Measurements from ENCODE around the gene PGK2.
"Not testable (repeated sequence)": the region's sequence is repeated elsewhere in the genome, so short reads cannot be mapped to it uniquely, and the experiment has no call there.

PGK2 gene

GRCh38 chr6:49787176-49787575 is at the start of gene PGK2:
PGK2 (minus strand) TSS chr6:49787285; CDS start chr6:49787187, 98 bp downstream.
- in situ Hi-C loops (cut with MboI; ENCODE audit: low sequenced_read_pairs), result no loop called here

GRCh38 chr6:49835140-49835539 is 48.1 kb upstream of the PGK2 start:
- in situ Hi-C loops (cut with MboI; ENCODE audit: low sequenced_read_pairs), result no loop called here

GRCh38 chr6:49833386-49833785 is 46.3 kb upstream of the PGK2 start:
- in situ Hi-C loops (cut with MboI; ENCODE audit: low sequenced_read_pairs), result no loop called here

- in situ Hi-C loops (cut with MboI; ENCODE audit: low sequenced_read_pairs), result no loop called here
These were observed 39.8 kb upstream of the PGK2 start for GRCh38 chr6:49826743-49827406.

- in situ Hi-C loops (cut with MboI; ENCODE audit: low sequenced_read_pairs), result no loop called here
These were observed 28.1 kb upstream of the PGK2 start for GRCh38 chr6:49815166-49815565.

GRCh38 chr6:49813248-49813647 is 26.2 kb upstream of the PGK2 start:
- in situ Hi-C loops (cut with MboI; ENCODE audit: low sequenced_read_pairs), result no loop called here

- in situ Hi-C loops (cut with MboI; ENCODE audit: low sequenced_read_pairs), result no loop called here
These were observed 19.1 kb upstream of the PGK2 start for GRCh38 chr6:49806145-49806544.

- in situ Hi-C loops (cut with MboI; ENCODE audit: low sequenced_read_pairs), result no loop called here
These were observed 18.2 kb upstream of the PGK2 start for GRCh38 chr6:49805246-49805645.

GRCh38 chr6:49801525-49801924 is 14.4 kb upstream of the PGK2 start:
- in situ Hi-C loops (cut with MboI; ENCODE audit: low sequenced_read_pairs), result no loop called here

- in situ Hi-C loops (cut with MboI; ENCODE audit: low sequenced_read_pairs), result no loop called here
These were observed 12.0 kb upstream of the PGK2 start for GRCh38 chr6:49799090-49799489.

- in situ Hi-C loops (cut with MboI; ENCODE audit: low sequenced_read_pairs), result not testable (repeated sequence)
These were observed 9.9 kb upstream of the PGK2 start for GRCh38 chr6:49796842-49797455.

GRCh38 chr6:49790341-49790740 is 3.3 kb upstream of the PGK2 start:
- in situ Hi-C loops (cut with MboI; ENCODE audit: low sequenced_read_pairs), result no loop called here

- in situ Hi-C loops (cut with MboI; ENCODE audit: low sequenced_read_pairs), result no loop called here
These were observed 2.8 kb downstream of the PGK2 start for GRCh38 chr6:49784272-49784671.

GRCh38 chr6:49782725-49783124 is 4.4 kb downstream of the PGK2 start:
- in situ Hi-C loops (cut with MboI; ENCODE audit: low sequenced_read_pairs), result no loop called here

- in situ Hi-C loops (cut with MboI; ENCODE audit: low sequenced_read_pairs), result no loop called here
These were observed 4.8 kb downstream of the PGK2 start for GRCh38 chr6:49782293-49782692.

- in situ Hi-C loops (cut with MboI; ENCODE audit: low sequenced_read_pairs), result no loop called here
These were observed 10.6 kb downstream of the PGK2 start for GRCh38 chr6:49776444-49776843.

- in situ Hi-C loops (cut with MboI; ENCODE audit: low sequenced_read_pairs), result no loop called here
These were observed 12.0 kb downstream of the PGK2 start for GRCh38 chr6:49775043-49775442.

GRCh38 chr6:49772285-49772684 is 14.8 kb downstream of the PGK2 start:
- in situ Hi-C loops (cut with MboI; ENCODE audit: low sequenced_read_pairs), result no loop called here

- in situ Hi-C loops (cut with MboI; ENCODE audit: low sequenced_read_pairs), result no loop called here
These were observed 20.3 kb downstream of the PGK2 start for GRCh38 chr6:49766762-49767161.

- in situ Hi-C loops (cut with MboI; ENCODE audit: low sequenced_read_pairs), result no loop called here
These were observed 22.4 kb downstream of the PGK2 start for GRCh38 chr6:49764571-49765236.

- in situ Hi-C loops (cut with MboI; ENCODE audit: low sequenced_read_pairs), result no loop called here
These were observed 42.8 kb downstream of the PGK2 start, which contains the start of gene CRISP3 for GRCh38 chr6:49744259-49744658. CRISP3 (minus strand) TSS chr6:49744388; CDS start chr6:49744367, 21 bp downstream.

GRCh38 chr6:49743429-49743828 is 43.7 kb downstream of the PGK2 start:
- in situ Hi-C loops (cut with MboI; ENCODE audit: low sequenced_read_pairs), result no loop called here

Data from HL-60/S4 treated with phorbol 12-myristate 13-acetate at 8.2 ng/mL for 4 days and 3 days (cell line).